Immature natural killer cell (primary cell): ENCODE results near the gene WDFY2. TPM values are rescaled to one million over a fixed set of nuclear protein-coding genes. Genes with fewer than 3 reads are reported as not detected.
A peak's percentile ranks its signal among the peaks of the same experiment; 100 is the strongest.

Experiments used
- DNase-seq, 3 donors: peaks; one replicate each; pipeline ENCODE4 v3.0.0; 2022; ENCODE audit warnings: mixed read lengths in 1 of 3
- H3K27ac Mint-ChIP-seq, 6 donors: one replicate each; pipeline ENCODE4 v1.8.0; 2020; ENCODE audit warnings: mixed read lengths in 6 of 6, mild to moderate bottlenecking in 5 of 6, inconsistent platforms in 4 of 6, moderate library complexity in 3 of 6
- H3K27me3 Mint-ChIP-seq, 3 donors: one replicate each; pipeline ENCODE4 v1.8.0; 2020 to 2021; ENCODE audit warnings: low read depth in 3 of 3, mild to moderate bottlenecking in 3 of 3, mixed read lengths in 3 of 3, moderate library complexity in 3 of 3, inconsistent platforms in 1 of 3
- H3K36me3 Mint-ChIP-seq, 3 donors: one replicate each; pipeline ENCODE4 v1.8.0; 2020; ENCODE audit warnings: mixed read lengths in 3 of 3, inconsistent platforms in 2 of 3, mild to moderate bottlenecking in 2 of 3
- H3K4me1 Mint-ChIP-seq, 2 donors: one replicate each; pipeline ENCODE4 v1.8.0; 2020; ENCODE audit warnings: inconsistent platforms in 2 of 2, mild to moderate bottlenecking in 2 of 2, mixed read lengths in 2 of 2, moderate library complexity in 1 of 2
- H3K4me3 Mint-ChIP-seq, 5 donors: one replicate each; pipeline ENCODE4 v1.8.0; 2020; ENCODE audit warnings: mild to moderate bottlenecking in 5 of 5, mixed read lengths in 5 of 5, inconsistent platforms in 3 of 5, moderate library complexity in 3 of 5
- H3K9me3 Mint-ChIP-seq, 6 donors: one replicate each; pipeline ENCODE4 v1.8.0; 2020; ENCODE audit warnings: mild to moderate bottlenecking in 6 of 6, mixed read lengths in 6 of 6, inconsistent platforms in 4 of 6, moderate library complexity in 3 of 6
- polyA plus RNA-seq, 3 donors: library from polyadenylated mRNA; unstranded; fragments of 300-500 nt; fragmentation: Illumina TruSeq; gene quantifications; one replicate each; pipeline ENCODE4 v1.2.3, GENCODE V29; 2021

WDFY2 gene
- polyA plus RNA-seq, 3 donors from 2014 or later, result 1.6 to 4.6 (median 3.0) TPM

- Mint-ChIP-seq H3K27me3 (peaks cover 0 to 3% (median 2%) of the 10 kb centered on the region in 3 donors), H3K4me3 (no peak overlapping the region), H3K9me3 (no peaks in the 10 kb centered on the region), H3K4me1 (peaks cover 0 to 2% of the 10 kb centered on the region in 2 donors), H3K27ac (no peak overlapping the region), H3K36me3 (peaks cover 13 to 21% (median 14%) of the 10 kb centered on the region in 3 donors)
- DNase-seq, result no peak
These were observed 120.4 kb downstream of the WDFY2 start for GRCh38 chr13:51704399-51705313.

- H3K36me3 Mint-ChIP-seq, result peaks cover 13 to 24% (median 14%) of the 10 kb centered on the region in 3 donors
- peaks cover 0 to 2% of the 10 kb centered on the region in 2 donors for H3K4me1 Mint-ChIP-seq
- no peak overlapping the region for H3K27ac Mint-ChIP-seq
- H3K9me3 Mint-ChIP-seq, result no peaks in the 10 kb centered on the region
- no peak overlapping the region for H3K4me3 Mint-ChIP-seq
- no peak for DNase-seq
- H3K27me3 Mint-ChIP-seq, result peaks cover 0 to 3% (median 2%) of the 10 kb centered on the region in 3 donors
These were observed 123.2 kb downstream of the WDFY2 start for GRCh38 chr13:51707461-51707860.

DNA sequence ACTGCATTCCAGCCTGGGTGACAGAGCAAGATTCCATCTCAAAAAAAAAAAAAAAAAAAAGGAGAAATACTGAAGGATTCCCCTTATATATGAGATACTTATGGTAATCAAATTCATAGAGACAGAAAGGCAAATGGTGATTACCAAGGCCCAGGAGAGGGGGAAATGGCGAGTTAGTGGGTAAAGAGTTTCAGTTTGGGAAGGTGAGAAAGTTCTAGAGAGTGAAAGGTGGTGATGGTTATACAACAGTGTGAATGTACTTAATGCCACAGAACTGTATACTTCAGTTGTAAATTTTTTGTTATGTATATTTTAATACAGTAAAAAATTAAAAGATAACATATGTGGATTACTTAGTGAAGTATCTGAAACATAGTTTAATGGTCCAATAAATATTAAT, 129.5 kb downstream of the WDFY2 start:
- peaks cover 0 to 10% (median 4%) of the 10 kb centered on the region in 3 donors for H3K36me3 Mint-ChIP-seq
- H3K27ac Mint-ChIP-seq, result no peak overlapping the region
- peaks cover 4 to 12% of the 10 kb centered on the region in 2 donors for H3K4me1 Mint-ChIP-seq
- peaks cover 0 to 3% (median 0%) of the 10 kb centered on the region in 3 donors for H3K27me3 Mint-ChIP-seq
- no peaks in the 10 kb centered on the region for H3K9me3 Mint-ChIP-seq
- no peak for DNase-seq
- H3K4me3 Mint-ChIP-seq, result no peak overlapping the region

DNA sequence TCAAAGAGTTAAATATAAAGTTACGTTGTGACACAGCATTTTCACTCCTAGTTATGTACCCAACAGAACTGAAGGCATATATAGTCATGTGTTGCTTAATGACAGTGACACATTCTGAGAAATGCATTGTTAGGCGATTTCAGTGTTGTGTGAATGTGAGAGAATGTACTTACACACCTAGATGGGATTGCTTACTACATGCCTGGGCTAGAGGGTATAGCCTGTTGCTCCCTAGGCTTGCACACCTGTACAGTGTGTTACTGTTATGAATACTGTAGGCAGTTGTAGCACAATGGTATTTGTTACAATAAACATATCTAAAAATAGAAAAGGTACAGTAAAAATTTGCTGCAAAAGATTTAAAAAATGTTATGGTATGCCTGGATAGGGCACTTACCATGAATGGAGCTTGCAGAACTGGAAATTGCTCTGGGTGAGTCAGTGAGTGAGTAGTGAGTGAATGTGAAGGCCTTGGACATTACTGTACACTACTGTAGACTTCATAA, 130.5 kb downstream of the WDFY2 start:
- Mint-ChIP-seq H3K27me3 (no peaks in the 10 kb centered on the region), H3K36me3 (peaks cover 0 to 4% (median 4%) of the 10 kb centered on the region in 3 donors), H3K27ac (no peak overlapping the region), H3K9me3 (no peaks in the 10 kb centered on the region), H3K4me3 (no peak overlapping the region), H3K4me1 (peaks cover 4 to 12% of the 10 kb centered on the region in 2 donors)
- DNase-seq, result no peak

GRCh38 chr13:51715613-51716012, 131.4 kb downstream of the WDFY2 start:
- H3K9me3 Mint-ChIP-seq, result no peaks in the 10 kb centered on the region
- peaks cover 0 to 4% (median 4%) of the 10 kb centered on the region in 3 donors for H3K36me3 Mint-ChIP-seq
- DNase-seq, result no peak
- no peaks in the 10 kb centered on the region for H3K27me3 Mint-ChIP-seq
- peaks cover 4 to 12% of the 10 kb centered on the region in 2 donors for H3K4me1 Mint-ChIP-seq
- H3K27ac Mint-ChIP-seq, result no peak overlapping the region
- no peak overlapping the region for H3K4me3 Mint-ChIP-seq

GRCh38 chr13:51717786-51718398, 133.6 kb downstream of the WDFY2 start:
- H3K4me1 Mint-ChIP-seq, result peaks cover 4 to 12% of the 10 kb centered on the region in 2 donors
- H3K27me3 Mint-ChIP-seq, result no peaks in the 10 kb centered on the region
- H3K36me3 Mint-ChIP-seq, result peaks cover 0 to 4% (median 3%) of the 10 kb centered on the region in 3 donors
- no peak overlapping the region for H3K4me3 Mint-ChIP-seq
- peak overlapping the region in 1 of 6 donors; percentile 18 for H3K27ac Mint-ChIP-seq
- DNase-seq, result no peak
- H3K9me3 Mint-ChIP-seq, result no peaks in the 10 kb centered on the region

GRCh38 chr13:51719394-51719793, 135.1 kb downstream of the WDFY2 start:
- H3K9me3 Mint-ChIP-seq, result no peaks in the 10 kb centered on the region
- H3K36me3 Mint-ChIP-seq, result peaks cover 0 to 4% (median 3%) of the 10 kb centered on the region in 3 donors
- no peaks in the 10 kb centered on the region for H3K4me1 Mint-ChIP-seq
- DNase-seq, result no peak
- no peaks in the 10 kb centered on the region for H3K27me3 Mint-ChIP-seq
- H3K27ac Mint-ChIP-seq, result no peak overlapping the region
- H3K4me3 Mint-ChIP-seq, result no peak overlapping the region

- Mint-ChIP-seq H3K4me1 (no peaks in the 10 kb centered on the region), H3K27me3 (no peaks in the 10 kb centered on the region), H3K27ac (peak overlapping the region in 1 of 6 donors; percentile 25), H3K9me3 (no peaks in the 10 kb centered on the region), H3K4me3 (no peak overlapping the region), H3K36me3 (peaks cover 5 to 10% (median 7%) of the 10 kb centered on the region in 3 donors)
- no peak for DNase-seq
These were observed 137.2 kb downstream of the WDFY2 start for GRCh38 chr13:51721496-51721895.

DNA sequence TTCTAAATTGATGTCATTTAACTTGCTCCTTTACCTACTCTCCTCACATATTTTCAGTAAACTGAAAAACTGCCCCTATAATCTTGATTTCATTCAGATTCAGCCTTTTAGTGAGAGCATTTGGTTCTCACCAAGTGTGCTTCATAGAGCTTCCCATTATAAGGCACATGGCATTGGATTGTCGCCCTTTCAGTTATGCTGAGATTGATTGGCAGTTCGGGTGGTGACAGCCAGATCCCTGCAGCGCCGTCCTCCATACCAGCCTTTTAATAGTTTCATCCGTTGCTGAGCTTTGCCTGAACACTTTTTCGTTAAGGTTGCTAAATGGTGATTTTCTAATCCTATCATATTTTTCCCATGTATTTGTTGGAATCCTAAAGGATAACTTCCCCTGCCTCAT, 139.3 kb downstream of the WDFY2 start:
- Mint-ChIP-seq H3K27ac (peak overlapping the region in 2 of 6 donors; percentile 5 to 57), H3K27me3 (no peaks in the 10 kb centered on the region), H3K4me1 (no peaks in the 10 kb centered on the region), H3K4me3 (no peak overlapping the region), H3K9me3 (no peaks in the 10 kb centered on the region), H3K36me3 (peaks cover 16 to 20% (median 16%) of the 10 kb centered on the region in 3 donors)
- DNase-seq, result no peak

DNA sequence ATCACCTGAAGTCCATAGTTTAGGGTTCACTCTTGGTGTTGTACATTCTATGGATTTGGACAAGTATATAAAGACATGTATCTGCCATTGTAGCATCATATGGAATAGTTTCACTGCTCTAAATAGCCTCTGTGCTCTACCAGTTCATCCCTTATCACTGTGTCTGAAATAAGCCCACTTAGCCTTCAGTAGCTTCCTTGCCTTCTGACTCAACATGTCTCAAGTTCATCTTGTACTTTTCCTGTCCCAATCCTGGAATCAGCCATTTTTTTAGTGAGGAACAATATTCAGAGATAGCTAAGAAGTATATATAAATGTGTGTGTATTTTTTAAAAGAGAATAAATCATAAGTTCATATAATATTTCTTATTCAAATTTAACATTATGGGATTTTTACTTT, 140.5 kb downstream of the WDFY2 start:
- no peaks in the 10 kb centered on the region for H3K27me3 Mint-ChIP-seq
- no peak overlapping the region for H3K4me3 Mint-ChIP-seq
- no peak for DNase-seq
- H3K4me1 Mint-ChIP-seq, result no peaks in the 10 kb centered on the region
- H3K36me3 Mint-ChIP-seq, result peaks cover 16 to 20% (median 17%) of the 10 kb centered on the region in 3 donors
- no peaks in the 10 kb centered on the region for H3K9me3 Mint-ChIP-seq
- no peak overlapping the region for H3K27ac Mint-ChIP-seq

DNA sequence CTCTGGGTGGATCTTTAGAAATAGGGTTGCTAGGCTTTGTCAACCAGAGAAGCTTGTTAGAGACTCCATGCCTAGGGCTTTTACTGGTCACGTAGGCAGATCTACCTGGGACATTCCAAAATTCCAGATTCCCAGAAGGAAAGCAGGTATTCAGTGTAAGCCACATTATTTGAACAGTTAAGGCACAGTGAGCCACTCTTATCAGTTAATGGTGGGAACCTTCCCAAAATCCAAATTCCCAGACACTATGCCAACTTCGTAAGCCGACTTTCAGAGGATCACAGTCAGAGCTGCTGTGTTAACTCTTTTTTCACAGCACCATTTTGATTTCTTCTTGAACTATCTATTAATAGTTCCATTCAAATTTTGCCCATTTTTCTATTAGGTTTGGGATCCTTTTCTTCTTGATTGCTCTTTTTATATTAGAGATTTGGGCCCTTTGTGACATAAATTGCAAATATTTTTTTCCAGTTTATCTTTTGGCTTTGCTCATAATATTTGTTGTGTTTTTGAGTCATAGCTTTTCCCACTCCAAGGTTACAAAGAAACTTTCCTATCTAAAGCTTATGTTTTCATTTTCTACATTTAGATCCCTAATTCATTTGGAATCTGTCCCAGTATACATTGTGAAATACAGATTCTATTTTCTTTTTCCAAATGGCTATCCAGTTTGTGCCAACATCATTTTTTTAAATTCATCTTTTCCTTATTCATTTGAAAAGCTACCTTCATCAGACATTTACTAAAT, 142.4 kb downstream of the WDFY2 start:
- Mint-ChIP-seq H3K36me3 (peaks cover 16 to 20% (median 17%) of the 10 kb centered on the region in 3 donors), H3K4me1 (no peaks in the 10 kb centered on the region), H3K27ac (no peak overlapping the region), H3K27me3 (no peaks in the 10 kb centered on the region), H3K4me3 (no peak overlapping the region), H3K9me3 (no peaks in the 10 kb centered on the region)
- no peak for DNase-seq

DNA sequence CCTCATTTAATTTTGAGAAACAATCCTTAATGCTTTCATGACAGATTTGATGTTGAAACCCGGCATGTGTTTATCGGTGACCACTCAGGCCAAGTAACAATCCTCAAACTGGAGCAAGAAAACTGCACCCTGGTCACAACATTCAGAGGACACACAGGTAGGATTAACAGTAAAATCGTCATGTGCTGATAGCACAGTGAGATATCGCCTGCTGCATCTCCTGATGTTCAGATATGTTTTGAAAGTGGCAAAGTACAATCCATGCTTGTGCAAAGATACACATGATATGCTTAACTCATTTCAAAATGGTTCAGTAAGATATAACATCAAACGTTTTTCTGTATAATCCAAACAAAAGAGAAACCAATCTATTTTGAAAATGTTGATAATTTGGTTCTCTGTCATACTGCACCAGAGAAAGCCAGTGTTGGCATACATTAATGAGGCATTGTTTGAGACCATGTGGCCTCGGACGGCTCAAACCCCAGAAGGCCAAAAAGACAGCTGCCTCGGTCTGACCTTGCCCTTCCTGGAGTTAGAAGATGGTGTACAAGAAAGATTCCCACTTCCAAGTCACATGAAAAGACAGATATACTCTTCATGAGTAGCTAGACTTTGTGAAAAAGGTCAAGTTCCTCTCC, 143.5 kb downstream of the WDFY2 start:
- no peak overlapping the region for H3K4me3 Mint-ChIP-seq
- no peak for DNase-seq
- no peaks in the 10 kb centered on the region for H3K9me3 Mint-ChIP-seq
- no peak overlapping the region for H3K27ac Mint-ChIP-seq
- no peaks in the 10 kb centered on the region for H3K4me1 Mint-ChIP-seq
- H3K27me3 Mint-ChIP-seq, result no peaks in the 10 kb centered on the region
- H3K36me3 Mint-ChIP-seq, result peaks cover 16 to 19% (median 16%) of the 10 kb centered on the region in 3 donors

GRCh38 chr13:51728275-51728673, 144.0 kb downstream of the WDFY2 start:
- Mint-ChIP-seq H3K27ac (no peak overlapping the region), H3K4me1 (peaks cover under 1 to 1% of the 10 kb centered on the region in 2 donors), H3K9me3 (no peaks in the 10 kb centered on the region), H3K4me3 (no peak overlapping the region), H3K27me3 (no peaks in the 10 kb centered on the region), H3K36me3 (peaks cover 16 to 19% (median 16%) of the 10 kb centered on the region in 3 donors)
- no peak for DNase-seq
